AG04449 (cell line): ENCODE results near the gene GNLY.
A peak's percentile ranks its signal among the peaks of the same experiment; 100 is the strongest.

ENCODE experiments used
- CTCF ChIA-PET: fragments of 350-600 bp; formaldehyde crosslinking; extraction: SDS; loops from one replicate; lab custom pipeline; 2021; ENCODE audit warnings: antibody characterized with exemption; lab: Yijun Ruan, JAX
- POLR2A ChIA-PET: fragments of 400-600, 350-600 bp; formaldehyde crosslinking; extraction: SDS; loops from one replicate; lab custom pipeline; 2020; ENCODE audit warnings: antibody characterized with exemption, inconsistent platforms; lab: Yijun Ruan, JAX
- DNase-seq: peaks from one replicate; pipeline ENCODE4 v3.0.0-alpha.2; 2010; ENCODE audit warnings: low read depth, low spot score
- H3K4me3 ChIP-seq: 2 replicates; pipeline ENCODE4 v1.5.1; 2011; ENCODE audit warnings: low read depth, mild to moderate bottlenecking, control low read depth, low read length
- TF ChIP-seq, protein P1 (sequence below): IDR thresholded peaks from one replicate; pipeline ENCODE4 v1.5.1; 2011; ENCODE audit warnings: mild to moderate bottlenecking, moderate library complexity, low read length, control low read depth, inconsistent platforms; ENCODE audit not compliant: insufficient read depth; ENCODE audit errors: missing control alignments

Gene GNLY

GRCh38 chr2:85649201-85650190 is 44.7 kb upstream of the GNLY start:
- CTCF ChIA-PET = interaction anchor here (0.7 to 35.3 kb wide), 36 partner anchors 10 to 465 kb away, joined by 3 to 915 read pairs (median 4); partner anchors contain the start of genes ATOH8, GNLY and USP39
- peak; percentile 37 for DNase-seq

GRCh38 chr2:85650456-85650855 is 43.7 kb upstream of the GNLY start:
- ChIA-PET CTCF (interaction anchor here (0.7 to 35.3 kb wide), 14 partner anchors 9 to 177 kb away, joined by 3 to 915 read pairs (median 4); partner anchors contain the start of gene GNLY), POLR2A (no interaction called here)
- TF ChIP-seq, protein P1, sequence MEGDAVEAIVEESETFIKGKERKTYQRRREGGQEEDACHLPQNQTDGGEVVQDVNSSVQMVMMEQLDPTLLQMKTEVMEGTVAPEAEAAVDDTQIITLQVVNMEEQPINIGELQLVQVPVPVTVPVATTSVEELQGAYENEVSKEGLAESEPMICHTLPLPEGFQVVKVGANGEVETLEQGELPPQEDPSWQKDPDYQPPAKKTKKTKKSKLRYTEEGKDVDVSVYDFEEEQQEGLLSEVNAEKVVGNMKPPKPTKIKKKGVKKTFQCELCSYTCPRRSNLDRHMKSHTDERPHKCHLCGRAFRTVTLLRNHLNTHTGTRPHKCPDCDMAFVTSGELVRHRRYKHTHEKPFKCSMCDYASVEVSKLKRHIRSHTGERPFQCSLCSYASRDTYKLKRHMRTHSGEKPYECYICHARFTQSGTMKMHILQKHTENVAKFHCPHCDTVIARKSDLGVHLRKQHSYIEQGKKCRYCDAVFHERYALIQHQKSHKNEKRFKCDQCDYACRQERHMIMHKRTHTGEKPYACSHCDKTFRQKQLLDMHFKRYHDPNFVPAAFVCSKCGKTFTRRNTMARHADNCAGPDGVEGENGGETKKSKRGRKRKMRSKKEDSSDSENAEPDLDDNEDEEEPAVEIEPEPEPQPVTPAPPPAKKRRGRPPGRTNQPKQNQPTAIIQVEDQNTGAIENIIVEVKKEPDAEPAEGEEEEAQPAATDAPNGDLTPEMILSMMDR = no peak
- no peak overlapping the region for H3K4me3 ChIP-seq
- DNase-seq = no peak

More at GRCh38 chr2:85649201-85650190, 44.7 kb upstream of the GNLY start:
- TF ChIP-seq, protein P1 = no peak
- POLR2A ChIA-PET = interaction anchor here (0.6 to 1.3 kb wide), 5 partner anchors 12 to 132 kb away, joined by 3 to 5 read pairs (median 3); no protein-coding TSS in a partner anchor
- no peak overlapping the region for H3K4me3 ChIP-seq

DNA sequence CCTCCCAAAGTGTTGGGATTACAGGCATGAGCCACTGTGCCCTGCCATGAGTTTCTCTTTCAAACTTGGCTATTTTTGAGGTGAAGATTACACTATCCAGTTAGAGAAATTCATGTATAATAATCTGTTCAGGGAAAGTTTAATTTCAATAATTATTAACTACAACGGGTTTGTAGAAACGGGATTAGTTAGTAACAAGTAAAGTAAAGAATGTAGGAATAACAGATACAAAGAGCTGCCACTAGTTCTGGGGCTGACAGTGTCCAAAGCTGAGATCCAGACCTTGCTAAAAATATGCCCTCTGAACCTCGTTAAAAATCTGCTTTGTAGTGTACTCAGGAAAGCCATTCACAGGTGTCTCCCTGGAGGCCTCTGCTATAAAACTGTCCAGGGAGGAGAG is 43.1 kb upstream of the GNLY start:
- TF ChIP-seq, protein P1 = no peak
- ChIA-PET CTCF (interaction anchor here (0.9 to 35.3 kb wide), 8 partner anchors 8 to 162 kb away, joined by 3 to 915 read pairs (median 26); no protein-coding TSS in a partner anchor), POLR2A (no interaction called here)
- no peak overlapping the region for H3K4me3 ChIP-seq
- DNase-seq = no peak

- TF ChIP-seq, protein P1 = no peak
- CTCF ChIA-PET = interaction anchor here (1.3 to 35.3 kb wide), 5 partner anchors 16 to 162 kb away, joined by 3 to 915 read pairs (median 7); no protein-coding TSS in a partner anchor
Measured at GRCh38 chr2:85652056-85652455, 42.1 kb upstream of the GNLY start.

DNA sequence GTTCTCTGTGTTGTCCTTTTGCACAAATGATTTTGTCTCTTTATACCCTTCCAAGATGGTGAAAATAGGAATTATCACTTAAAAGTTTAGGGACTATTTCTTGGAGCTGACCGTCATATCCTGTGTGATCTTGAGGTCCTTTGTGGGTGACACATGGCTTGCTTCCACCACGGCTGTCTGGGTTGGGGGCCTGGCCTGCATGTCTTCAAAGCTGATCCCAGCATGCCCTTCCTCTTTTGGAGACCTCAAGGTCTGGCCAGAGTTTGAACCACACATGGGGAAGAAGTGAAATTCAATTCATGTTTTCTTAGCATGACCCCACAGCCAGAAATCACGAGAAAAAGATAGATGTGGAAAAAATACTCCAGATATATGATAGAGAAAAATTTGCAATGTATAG is 40.2 kb upstream of the GNLY start:
- no peak overlapping the region for H3K4me3 ChIP-seq
- no peak for DNase-seq
- CTCF ChIA-PET = interaction anchor here (1.9 to 35.3 kb wide), 3 partner anchors 18 to 61 kb away, joined by 9 to 915 read pairs (median 229); no protein-coding TSS in a partner anchor
- POLR2A ChIA-PET = no interaction called here
- TF ChIP-seq, protein P1 = no peak

More at GRCh38 chr2:85652056-85652455, 42.1 kb upstream of the GNLY start:
- DNase-seq = no peak
- POLR2A ChIA-PET = interaction anchor here (0.7 kb wide), 2 partner anchors 52 to 178 kb away, joined by 4 to 6 read pairs; no protein-coding TSS in a partner anchor
- H3K4me3 ChIP-seq = no peak overlapping the region

DNA sequence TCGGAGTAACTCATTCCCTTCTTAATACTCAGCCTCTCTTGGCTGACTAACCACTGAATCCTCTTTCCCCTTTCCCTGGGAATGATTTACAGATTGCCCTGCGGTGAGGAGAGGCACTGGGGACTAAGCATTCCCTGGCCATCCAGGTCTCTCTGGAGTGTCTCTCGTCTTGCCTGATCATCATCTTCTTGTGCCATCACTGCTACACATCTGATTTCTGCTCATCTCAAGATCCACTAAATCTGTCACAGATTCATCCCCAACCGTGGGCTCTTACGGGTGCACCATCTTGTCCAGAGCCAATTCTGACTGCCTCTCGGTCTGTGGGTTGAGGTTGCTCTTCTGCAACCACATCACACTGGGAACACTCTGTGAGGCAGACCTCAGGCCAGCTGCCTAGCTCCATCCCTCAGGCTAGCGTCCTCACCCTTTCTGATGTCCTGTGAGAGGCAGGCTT is 38.2 kb upstream of the GNLY start:
- POLR2A ChIA-PET = interaction anchor here (0.6 kb wide), 1 partner anchor 336 kb away, joined by 3 read pairs; no protein-coding TSS in a partner anchor
- CTCF ChIA-PET = interaction anchor here (4.4 to 35.3 kb wide), 4 partner anchors 8 to 59 kb away, joined by 19 to 915 read pairs (median 139); no protein-coding TSS in a partner anchor
- no peak overlapping the region for H3K4me3 ChIP-seq
- TF ChIP-seq, protein P1 = no peak
- DNase-seq = no peak
